B cell (primary cell): ENCODE data around the gene SELENOH. TPM values are rescaled to one million over a fixed set of nuclear protein-coding genes. Genes with fewer than 3 reads are reported as not detected.
A peak's percentile ranks its signal among the peaks of the same experiment; 100 is the strongest.

Source experiments
- ATAC-seq: fragments of 200-7000 bp; cut with Tn5 transposase; one replicate; pipeline ENCODE4 v1.10.0; 2021; ENCODE audit warnings: low read depth, mild to moderate bottlenecking, moderate number of reproducible peaks, moderate library complexity
- CTCF ChIA-PET: fragments of 350-600 bp; sonication (Branson Sonifier 250); formaldehyde crosslinking; loops from one replicate; lab custom pipeline; 2021; ENCODE audit warnings: antibody characterized with exemption, inconsistent platforms; lab: Charles Lee
- POLR2A ChIA-PET: fragments of 350-600 bp; sonication (Branson Sonifier 250); formaldehyde crosslinking; loops from one replicate; lab custom pipeline; 2021; ENCODE audit warnings: antibody characterized with exemption; lab: Charles Lee
- DNase-seq: peaks from one replicate; pipeline ENCODE4 v3.0.0; 2013
- H2AFZ ChIP-seq: 2 replicates; pipeline ENCODE4 v1.6.1; 2012; ENCODE audit warnings: mild to moderate bottlenecking, low read depth, low read length; ENCODE audit not compliant: insufficient read depth, poor library complexity, severe bottlenecking
- H3K27ac ChIP-seq, 2 donors: 1 replicate in 1 of 2; 2 replicates in 1 of 2; pipeline ENCODE4 v1.5.1; 2012 to 2013; ENCODE audit warnings: low read length in 2 of 2, mild to moderate bottlenecking in 2 of 2, moderate library complexity in 1 of 2
- H3K27me3 ChIP-seq, 4 experiments: fragments of 200-600 bp in 1 of 4; sonication (generic) in 1 of 4; replicated peaks in 1 of 4; 1 replicate in 2 of 4; 2 replicates in 2 of 4; pipeline versions ENCODE4 v1.6.1 to v1.7.0; 2013 to 2016; ENCODE audit warnings: low read length in 3 of 4, mild to moderate bottlenecking in 2 of 4, mixed read lengths in 1 of 4, moderate library complexity in 1 of 4; ENCODE audit not compliant: insufficient read depth in 4 of 4, control insufficient read depth in 3 of 4; ENCODE audit errors: control extremely low read depth in 1 of 4
- H3K36me3 ChIP-seq, 2 experiments: replicated peaks in 1 of 2; 1 replicate in 1 of 2; 2 replicates in 1 of 2; pipeline versions ENCODE4 v1.6.1 to v1.7.1; 2013; ENCODE audit warnings: low read length in 1 of 2; ENCODE audit not compliant: insufficient read depth in 2 of 2, control insufficient read depth in 1 of 2; ENCODE audit errors: control extremely low read depth in 1 of 2, extremely low read depth in 1 of 2
- H3K4me1 ChIP-seq, 2 donors: fragments of 200-600 bp in 1 of 2; sonication (generic) in 1 of 2; 1 replicate in 1 of 2; 2 replicates in 1 of 2; pipeline versions ENCODE4 v1.5.1 to v1.6.1; 2013 to 2017; ENCODE audit warnings: low read length in 2 of 2; ENCODE audit not compliant: control insufficient read depth in 2 of 2, insufficient read depth in 2 of 2
- H3K4me2 ChIP-seq: replicated peaks from 2 replicates; pipeline ENCODE3; 2012; ENCODE audit warnings: mild to moderate bottlenecking, low read depth, low read length; ENCODE audit not compliant: poor library complexity, severe bottlenecking
- H3K4me3 ChIP-seq, 5 experiments: fragments of 200-600 bp in 1 of 5; sonication (generic) in 1 of 5; 1 replicate in 3 of 5; 2 replicates in 2 of 5; pipeline versions ENCODE4 v1.5.1 to v1.7.0; 2011 to 2016; ENCODE audit warnings: low read length in 4 of 5, mild to moderate bottlenecking in 4 of 5, low read depth in 2 of 5, control low read depth in 1 of 5, moderate library complexity in 1 of 5; ENCODE audit not compliant: insufficient read depth in 1 of 5; ENCODE audit errors: control extremely low read depth in 1 of 5, extremely low read depth in 1 of 5
- H3K79me2 ChIP-seq: fragments of 200-600 bp; sonication (generic); one replicate; pipeline ENCODE4 v1.6.0; 2016; ENCODE audit warnings: low read length; ENCODE audit not compliant: control insufficient read depth, insufficient read depth
- H3K9ac ChIP-seq: fragments of 200-600 bp; sonication (generic); 2 replicates; pipeline ENCODE4 v1.6.1; 2017; ENCODE audit warnings: mild to moderate bottlenecking, low read length, moderate library complexity
- H3K9me3 ChIP-seq, 3 donors: one replicate each; pipeline versions ENCODE4 v1.6.1 to v1.7.1; 2013; ENCODE audit warnings: low read length in 2 of 3; ENCODE audit not compliant: control insufficient read depth in 2 of 3, insufficient read depth in 1 of 3; ENCODE audit errors: control extremely low read depth in 1 of 3
- H4K20me1 ChIP-seq: 2 replicates; pipeline ENCODE4 v1.6.0; 2012; ENCODE audit warnings: mild to moderate bottlenecking, low read length; ENCODE audit not compliant: insufficient read depth, control insufficient read depth, poor library complexity, severe bottlenecking
- H3K27ac Mint-ChIP-seq: one replicate; pipeline ENCODE4 v1.8.0; 2021; ENCODE audit warnings: mixed read lengths
- H3K27me3 Mint-ChIP-seq: one replicate; pipeline ENCODE4 v1.8.0; 2021; ENCODE audit warnings: mixed read lengths
- H3K4me1 Mint-ChIP-seq: one replicate; pipeline ENCODE4 v1.8.0; 2021; ENCODE audit warnings: mixed read lengths
- H3K4me3 Mint-ChIP-seq: one replicate; pipeline ENCODE4 v1.8.0; 2021; ENCODE audit warnings: mixed read lengths
- H3K9me3 Mint-ChIP-seq: one replicate; pipeline ENCODE4 v1.8.0; 2022; ENCODE audit warnings: mixed read lengths; ENCODE audit not compliant: insufficient read depth
- EZH2 ChIP-seq: IDR thresholded peaks from 2 replicates; pipeline ENCODE4 v1.6.1; 2012; ENCODE audit warnings: borderline replicate concordance, low read depth, mild to moderate bottlenecking, moderate library complexity, low read length; ENCODE audit not compliant: insufficient read depth, poor library complexity, severe bottlenecking
- WGBS: methylation state at CpG from one replicate; pipeline ENCODE4 v1.1.5; 2013; ENCODE audit warnings: missing lambda C conversion rate; ENCODE audit not compliant: insufficient coverage; 5-methylcytosine and 5-hydroxymethylcytosine counted together
- intact Hi-C: fragments of 100-400 bp; cut with micrococcal nuclease; formaldehyde crosslinking; loops from one replicate; pipeline ENCODE4 v1.10.0; 2022
- polyA plus RNA-seq: library from polyadenylated mRNA; depleted of rRNA; stranded (reverse); fragments of >200 nt; gene quantifications from 2 replicates; pipeline ENCODE4 v1.2.3, GENCODE V29; 2012
- total RNA-seq, 2 donors: library from RNA; stranded (reverse); fragments of 120-200 nt in 1 of 2; gene quantifications; 1 replicate in 1 of 2; 2 replicates in 1 of 2; pipeline versions ENCODE4 v1.2.3 to v1.2.4, GENCODE V29; 2013 to 2022
- TF ChIP-seq, protein P1 (sequence below): fragments of 200-600 bp; IDR thresholded peaks from one replicate; pipeline ENCODE4 v1.8.0; 2022; ENCODE audit warnings: antibody characterized with exemption, mild to moderate bottlenecking

Gene SELENOH
- total and polyA plus RNA-seq, 2 donors (not counting 1 experiment from before 2014, with no cell fraction given): 147 to 196 TPM

DNA sequence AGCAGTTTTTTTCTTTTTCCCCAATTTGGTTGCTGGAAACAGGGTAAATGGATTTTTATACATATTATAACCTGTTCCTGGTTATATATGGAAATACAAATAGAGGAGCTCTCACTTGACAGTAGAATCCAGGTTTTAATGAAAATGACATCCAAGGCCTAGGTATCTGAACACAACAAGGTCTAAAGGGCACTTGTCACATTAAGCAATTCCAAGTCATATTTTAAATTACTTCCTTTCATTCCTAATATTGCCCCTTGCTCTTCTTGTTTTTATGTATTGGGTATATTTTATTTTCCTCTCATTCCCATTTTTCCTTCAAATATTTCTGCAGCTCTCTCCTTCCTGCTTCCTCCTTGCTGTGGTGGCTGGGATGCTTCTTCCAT, 47.4 kb downstream of the SELENOH start:
- Histone ChIP-seq H3K9me3 (no peaks in the 10 kb centered on the region), H4K20me1 (no peaks in the 10 kb centered on the region), H3K4me3 (no peak overlapping the region), H3K4me1 (peaks cover 80 to 83% of the 10 kb centered on the region in 2 donors), H3K36me3 (peaks cover 0 to 5% of the 10 kb centered on the region in 2 experiments), H3K79me2 (peaks cover 63% of the 10 kb centered on the region), H3K27ac (no peak overlapping the region), H3K4me2 (peak overlapping the region; percentile 34), H2AFZ (no peak overlapping the region), H3K27me3 (no peaks in the 10 kb centered on the region), H3K9ac (no peak overlapping the region)
- no peaks in the 10 kb centered on the region for H3K9me3 Mint-ChIP-seq
- intact Hi-C loops: no loop called here
- POLR2A ChIA-PET: no interaction called here
- no peak overlapping the region for H3K4me3 Mint-ChIP-seq
- peaks cover 65% of the 10 kb centered on the region for H3K4me1 Mint-ChIP-seq
- CTCF ChIA-PET: interaction anchor here (1.0 to 1.6 kb wide), 3 partner anchors 12 to 46 kb away, joined by 3 to 7 read pairs (median 4); partner anchors contain the start of gene BTBD18
- DNase-seq (no peak), ATAC-seq (no peak)
- TF ChIP-seq, protein P1, sequence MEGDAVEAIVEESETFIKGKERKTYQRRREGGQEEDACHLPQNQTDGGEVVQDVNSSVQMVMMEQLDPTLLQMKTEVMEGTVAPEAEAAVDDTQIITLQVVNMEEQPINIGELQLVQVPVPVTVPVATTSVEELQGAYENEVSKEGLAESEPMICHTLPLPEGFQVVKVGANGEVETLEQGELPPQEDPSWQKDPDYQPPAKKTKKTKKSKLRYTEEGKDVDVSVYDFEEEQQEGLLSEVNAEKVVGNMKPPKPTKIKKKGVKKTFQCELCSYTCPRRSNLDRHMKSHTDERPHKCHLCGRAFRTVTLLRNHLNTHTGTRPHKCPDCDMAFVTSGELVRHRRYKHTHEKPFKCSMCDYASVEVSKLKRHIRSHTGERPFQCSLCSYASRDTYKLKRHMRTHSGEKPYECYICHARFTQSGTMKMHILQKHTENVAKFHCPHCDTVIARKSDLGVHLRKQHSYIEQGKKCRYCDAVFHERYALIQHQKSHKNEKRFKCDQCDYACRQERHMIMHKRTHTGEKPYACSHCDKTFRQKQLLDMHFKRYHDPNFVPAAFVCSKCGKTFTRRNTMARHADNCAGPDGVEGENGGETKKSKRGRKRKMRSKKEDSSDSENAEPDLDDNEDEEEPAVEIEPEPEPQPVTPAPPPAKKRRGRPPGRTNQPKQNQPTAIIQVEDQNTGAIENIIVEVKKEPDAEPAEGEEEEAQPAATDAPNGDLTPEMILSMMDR: no peak
- TF ChIP-seq EZH2: no peak
- no peak overlapping the region for H3K27ac Mint-ChIP-seq
- no peaks in the 10 kb centered on the region for H3K27me3 Mint-ChIP-seq

DNA sequence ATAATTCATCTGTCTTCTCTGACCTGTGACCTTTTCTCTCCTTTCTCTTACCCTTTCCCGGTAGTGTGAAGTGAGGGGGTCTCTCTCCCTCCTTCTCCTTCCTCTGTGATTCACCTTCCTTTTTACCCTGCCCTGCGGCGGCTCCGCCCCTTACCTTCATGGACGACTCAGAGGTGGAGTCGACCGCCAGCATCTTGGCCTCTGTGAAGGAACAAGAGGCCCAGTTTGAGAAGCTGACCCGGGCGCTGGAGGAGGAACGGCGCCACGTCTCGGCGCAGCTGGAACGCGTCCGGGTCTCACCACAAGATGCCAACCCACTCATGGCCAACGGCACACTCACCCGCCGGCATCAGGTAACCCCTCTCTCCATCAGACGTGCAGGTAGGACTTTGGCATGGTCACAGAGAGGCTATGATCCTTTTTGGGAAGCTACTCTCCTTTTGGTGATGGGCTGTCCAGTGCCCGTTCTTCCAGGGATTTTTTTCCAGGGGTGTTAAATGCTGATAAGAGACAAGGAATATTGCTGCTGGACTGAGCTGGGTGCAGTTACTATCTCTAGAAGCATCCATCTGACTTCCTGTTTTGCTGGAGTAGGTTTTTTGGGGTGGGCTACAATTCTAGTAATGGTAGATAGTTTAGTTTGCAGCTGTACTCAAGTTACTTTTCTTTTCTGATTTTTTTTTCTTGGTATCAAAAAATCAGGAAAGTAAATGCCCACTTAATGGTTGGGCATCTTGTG, 50.2 kb downstream of the SELENOH start:
- Histone ChIP-seq H3K9ac (peak overlapping the region; percentile 64), H2AFZ (no peak overlapping the region), H3K79me2 (peaks cover 50% of the 10 kb centered on the region), H4K20me1 (no peaks in the 10 kb centered on the region), H3K4me3 (peak overlapping the region in 4 of 5 experiments; percentile 15 to 62 (median 42)), H3K4me2 (peak overlapping the region; percentile 86), H3K27ac (peak overlapping the region; percentile 87 to 97), H3K27me3 (no peaks in the 10 kb centered on the region), H3K9me3 (no peaks in the 10 kb centered on the region), H3K4me1 (peaks cover 59 to 62% of the 10 kb centered on the region in 2 donors), H3K36me3 (peaks cover 4 to 8% of the 10 kb centered on the region in 2 experiments)
- WGBS: 98% methylated on average over 15 of the region's 22 CpGs
- Mint-ChIP-seq H3K4me3 (peak overlapping the region; percentile 80), H3K9me3 (no peaks in the 10 kb centered on the region), H3K27me3 (no peaks in the 10 kb centered on the region), H3K27ac (peak overlapping the region; percentile 93), H3K4me1 (peaks cover 62% of the 10 kb centered on the region)
- POLR2A ChIA-PET: interaction anchor here (0.6 to 1.5 kb wide), 5 partner anchors 8 to 80 kb away, joined by 3 to 8 read pairs (median 3); partner anchors contain the start of genes CTNND1, MED19 and SELENOH
- CTCF ChIA-PET: interaction anchor here (1.0 to 3.3 kb wide), 4 partner anchors 9 to 50 kb away, joined by 3 to 13 read pairs (median 4); partner anchors contain the start of gene SELENOH
- TF ChIP-seq, protein P1: no peak
- TF ChIP-seq EZH2: no peak
- no peak for DNase-seq
- intact Hi-C loops: loop anchor here (1.0 to 10.0 kb wide), 5 partner anchors 50 to 1363 kb away; partner anchors contain the start of genes MED19, SELENOH, TIMM10 and TMX2
- no peak for ATAC-seq
